Activated CD4-positive, alpha-beta memory T cell treated with anti-CD3 and anti-CD28 coated beads, Interleukin-2, amount 10 ng/mL, durations not matched to agents 7 days and 5 days (primary cell): ENCODE data around the gene RCBTB2. TPM values are rescaled to one million over a fixed set of nuclear protein-coding genes. Genes with fewer than 3 reads are reported as not detected.

Experiments used
- CTCF ChIA-PET: fragments of 350-600 bp; sonication (Branson Sonifier 250); formaldehyde crosslinking; loops from one replicate; lab custom pipeline; 2021; ENCODE audit warnings: antibody characterized with exemption, inconsistent platforms; lab: Charles Lee
- POLR2A ChIA-PET: fragments of 350-600 bp; sonication (Branson Sonifier 250); formaldehyde crosslinking; loops from one replicate; lab custom pipeline; 2021; ENCODE audit warnings: antibody characterized with exemption; lab: Charles Lee
- DNase-seq: peaks from one replicate; pipeline ENCODE4 v3.0.0-alpha.2; 2020
- H3K27ac Mint-ChIP-seq: one replicate; pipeline ENCODE4 v1.8.0; 2021; ENCODE audit warnings: mild to moderate bottlenecking, mixed read lengths
- H3K27me3 Mint-ChIP-seq: one replicate; pipeline ENCODE4 v1.8.0; 2021; ENCODE audit warnings: mixed read lengths
- H3K36me3 Mint-ChIP-seq: one replicate; pipeline ENCODE4 v1.8.0; 2021; ENCODE audit warnings: low read depth, mixed read lengths
- H3K4me1 Mint-ChIP-seq: one replicate; pipeline ENCODE4 v1.8.0; 2021; ENCODE audit warnings: mixed read lengths
- H3K4me3 Mint-ChIP-seq: one replicate; pipeline ENCODE4 v1.8.0; 2021; ENCODE audit warnings: mild to moderate bottlenecking, mixed read lengths
- H3K9me3 Mint-ChIP-seq: one replicate; pipeline ENCODE4 v1.8.0; 2021; ENCODE audit warnings: mixed read lengths
- total RNA-seq, 2 experiments: library from RNA; stranded (reverse); gene quantifications; one replicate each; pipeline ENCODE4 v1.2.3, GENCODE V29; 2021

Gene RCBTB2
- total RNA-seq, 2 experiments from 2014 or later = 35.6 TPM

- H3K4me3 Mint-ChIP-seq = peak overlapping the region; percentile 41
- H3K27ac Mint-ChIP-seq = peak overlapping the region; percentile 78
- DNase-seq = peak; percentile 36
- ChIA-PET POLR2A (interaction anchor here (0.7 to 6.5 kb wide), 33 partner anchors 8 to 687 kb away, joined by 3 to 134 read pairs (median 6); partner anchors contain the start of genes CYSLTR2, ITM2B, LPAR6 and NUDT15), CTCF (interaction anchor here (0.8 to 4.9 kb wide), 9 partner anchors 19 to 523 kb away, joined by 3 to 47 read pairs (median 5); partner anchors contain the start of gene RCBTB2)
- H3K36me3 Mint-ChIP-seq = peaks cover 49% of the 10 kb centered on the region
- H3K27me3 Mint-ChIP-seq = peaks cover 41% of the 10 kb centered on the region
- H3K9me3 Mint-ChIP-seq = peaks cover 26% of the 10 kb centered on the region
- peaks cover 62% of the 10 kb centered on the region for H3K4me1 Mint-ChIP-seq
Measured at GRCh38 chr13:48561466-48562235, 28.8 kb upstream of the RCBTB2 start.

DNA sequence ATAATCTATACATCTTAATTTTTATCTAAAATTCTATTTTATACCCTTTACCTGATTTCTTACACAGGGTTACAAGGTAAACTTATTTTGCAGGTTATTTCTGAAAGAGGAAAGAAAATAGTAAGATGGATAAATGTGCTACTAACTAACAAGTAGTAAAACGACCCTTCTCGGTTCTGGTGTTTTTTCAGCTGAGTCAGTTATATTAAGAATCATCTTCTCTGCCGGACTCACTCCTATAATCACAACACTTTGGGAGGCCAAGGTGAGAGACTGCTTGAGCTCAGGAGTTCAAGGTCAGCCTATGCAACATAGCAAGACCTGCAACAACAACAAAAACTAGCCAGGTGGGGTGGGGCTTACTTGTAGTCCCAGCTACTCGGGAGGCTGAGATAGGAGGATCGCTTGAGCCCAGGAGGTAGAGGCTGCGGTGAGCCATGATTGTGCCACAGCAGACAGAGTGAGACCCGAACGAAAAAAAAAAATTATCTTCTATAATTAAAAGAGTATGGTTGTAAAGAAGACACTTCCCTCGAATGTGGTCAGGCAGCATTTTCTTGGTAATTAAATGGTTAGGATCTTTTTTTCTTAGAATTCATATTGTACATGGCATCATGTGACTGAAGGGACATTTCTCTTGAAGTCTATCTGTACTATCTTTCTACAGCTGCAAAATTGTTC is 27.9 kb upstream of the RCBTB2 start:
- Mint-ChIP-seq H3K27ac (peak overlapping the region; percentile 78), H3K9me3 (peaks cover 31% of the 10 kb centered on the region), H3K27me3 (peaks cover 40% of the 10 kb centered on the region), H3K36me3 (peaks cover 54% of the 10 kb centered on the region), H3K4me1 (peaks cover 62% of the 10 kb centered on the region), H3K4me3 (peak overlapping the region; percentile 41)
- CTCF ChIA-PET = interaction anchor here (0.7 to 4.9 kb wide), 7 partner anchors 18 to 227 kb away, joined by 3 to 47 read pairs (median 12); partner anchors contain the start of gene RCBTB2
- DNase-seq = peak; percentile 35
- POLR2A ChIA-PET = interaction anchor here (0.7 to 6.5 kb wide), 22 partner anchors 8 to 524 kb away, joined by 3 to 134 read pairs (median 10); partner anchors contain the start of genes LPAR6, NUDT15, RB1 and RCBTB2

DNA sequence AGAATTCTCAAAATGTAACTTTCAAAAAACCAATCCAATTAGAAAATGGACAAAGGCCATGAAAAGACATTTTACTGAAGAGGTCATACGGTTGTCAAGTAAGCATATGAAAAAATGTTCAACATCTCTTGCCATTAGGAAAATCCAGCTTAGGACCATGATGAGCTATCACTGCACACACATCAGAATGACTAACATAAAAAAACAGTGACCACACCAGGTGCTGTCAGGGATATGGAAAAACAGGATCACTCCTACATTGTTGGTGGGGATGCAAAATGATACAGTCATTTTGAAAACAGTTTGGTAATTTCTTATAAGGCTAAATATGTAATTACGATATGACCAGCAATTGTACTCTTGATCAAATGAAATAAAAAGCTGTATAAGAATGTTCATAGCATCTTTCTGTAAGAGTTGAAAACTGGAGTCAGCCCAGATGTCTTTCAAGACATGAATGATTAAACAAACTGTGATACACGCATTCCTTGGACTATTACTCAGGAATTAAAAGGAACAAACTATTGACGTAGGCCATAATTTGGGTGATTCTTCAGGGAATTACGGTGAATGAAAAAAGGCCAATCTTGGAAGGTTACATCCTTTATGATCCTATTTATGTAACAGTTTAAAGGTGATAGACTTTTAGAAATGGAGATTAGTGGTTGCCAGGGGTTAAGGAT is 26.9 kb upstream of the RCBTB2 start:
- no peak overlapping the region for H3K27ac Mint-ChIP-seq
- H3K4me3 Mint-ChIP-seq = no peak overlapping the region
- peaks cover 35% of the 10 kb centered on the region for H3K9me3 Mint-ChIP-seq
- DNase-seq = no peak
- H3K36me3 Mint-ChIP-seq = peaks cover 51% of the 10 kb centered on the region
- ChIA-PET POLR2A (interaction anchor here (1.1 to 6.5 kb wide), 5 partner anchors 14 to 158 kb away, joined by 3 to 134 read pairs (median 77); partner anchors contain the start of gene RCBTB2), CTCF (interaction anchor here (3.3 kb wide), 1 partner anchor 64 kb away, joined by 15 read pairs; no protein-coding TSS in a partner anchor)
- peaks cover 59% of the 10 kb centered on the region for H3K4me1 Mint-ChIP-seq
- peaks cover 29% of the 10 kb centered on the region for H3K27me3 Mint-ChIP-seq

DNA sequence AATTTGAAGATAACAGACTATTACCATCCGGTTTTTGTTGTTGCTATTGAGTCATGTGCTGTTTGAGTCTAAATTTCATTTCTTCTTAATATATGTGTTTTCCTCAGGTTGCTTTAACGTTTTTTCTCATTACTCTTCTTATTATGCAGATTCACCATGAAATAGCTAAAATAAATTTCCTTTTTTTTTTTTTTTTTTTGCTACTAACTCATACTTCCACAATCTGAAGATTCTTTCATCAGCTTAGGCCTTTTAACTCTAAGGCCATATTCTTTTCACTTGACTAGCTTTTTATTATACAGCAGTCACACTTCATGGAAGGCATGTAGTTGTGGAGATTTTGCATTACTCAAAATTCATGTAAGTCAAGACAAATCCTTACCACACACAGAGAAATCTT is 23.9 kb upstream of the RCBTB2 start:
- peaks cover 57% of the 10 kb centered on the region for H3K36me3 Mint-ChIP-seq

GRCh38 chr13:48555441-48555840 is 22.6 kb upstream of the RCBTB2 start:
- CTCF ChIA-PET = interaction anchor here (1.0 kb wide), 1 partner anchor 25 kb away, joined by 5 read pairs; no protein-coding TSS in a partner anchor
- Mint-ChIP-seq H3K36me3 (peaks cover 62% of the 10 kb centered on the region), H3K27ac (no peak overlapping the region), H3K27me3 (peaks cover 24% of the 10 kb centered on the region), H3K9me3 (peaks cover 58% of the 10 kb centered on the region), H3K4me1 (peaks cover 21% of the 10 kb centered on the region), H3K4me3 (no peak overlapping the region)
- POLR2A ChIA-PET = no interaction called here
- DNase-seq = no peak

More for the DNA sequence above, 23.9 kb upstream of the RCBTB2 start:
- CTCF ChIA-PET = interaction anchor here (0.7 kb wide), 2 partner anchors 52 to 78 kb away, joined by 3 read pairs; no protein-coding TSS in a partner anchor
- no peak overlapping the region for H3K27ac Mint-ChIP-seq
- H3K4me3 Mint-ChIP-seq = no peak overlapping the region
- DNase-seq = no peak
- peaks cover 47% of the 10 kb centered on the region for H3K9me3 Mint-ChIP-seq
- POLR2A ChIA-PET = interaction anchor here (0.8 kb wide), 1 partner anchor 24 kb away, joined by 3 read pairs; no protein-coding TSS in a partner anchor
- peaks cover 23% of the 10 kb centered on the region for H3K27me3 Mint-ChIP-seq
- H3K4me1 Mint-ChIP-seq = peaks cover 32% of the 10 kb centered on the region

- no peak for DNase-seq
- H3K4me3 Mint-ChIP-seq = no peak overlapping the region
- H3K36me3 Mint-ChIP-seq = peaks cover 35% of the 10 kb centered on the region
- H3K27ac Mint-ChIP-seq = no peak overlapping the region
- peaks cover 44% of the 10 kb centered on the region for H3K9me3 Mint-ChIP-seq
- ChIA-PET CTCF (interaction anchor here (0.6 kb wide), 1 partner anchor 16 kb away, joined by 4 read pairs; no protein-coding TSS in a partner anchor), POLR2A (interaction anchor here (2.9 kb wide), 1 partner anchor 11 kb away, joined by 8 read pairs; no protein-coding TSS in a partner anchor)
- H3K27me3 Mint-ChIP-seq = peaks cover 6% of the 10 kb centered on the region
- H3K4me1 Mint-ChIP-seq = no peaks in the 10 kb centered on the region
Measured at GRCh38 chr13:48551329-48551728, 18.4 kb upstream of the RCBTB2 start.

DNA sequence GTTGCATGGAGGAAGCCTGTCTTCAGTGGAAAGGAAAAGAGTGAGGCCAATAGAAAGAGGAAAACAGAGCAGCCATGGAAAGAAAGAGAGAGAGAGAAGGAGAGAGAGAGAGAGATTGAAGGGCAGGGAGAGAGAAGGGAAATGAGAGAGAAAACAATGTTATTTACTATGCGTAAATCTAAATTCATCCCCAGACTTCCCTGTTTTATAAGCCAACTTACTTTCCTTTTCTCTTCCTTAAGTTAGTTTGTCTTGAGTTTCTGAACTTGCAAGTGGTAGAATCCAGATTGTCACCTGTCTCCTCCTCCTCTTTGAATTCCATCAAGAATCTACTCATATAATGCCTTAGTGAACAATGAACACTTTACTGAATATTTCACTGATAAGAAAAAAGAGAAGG is 16.8 kb upstream of the RCBTB2 start:
- CTCF ChIA-PET = no interaction called here

DNA sequence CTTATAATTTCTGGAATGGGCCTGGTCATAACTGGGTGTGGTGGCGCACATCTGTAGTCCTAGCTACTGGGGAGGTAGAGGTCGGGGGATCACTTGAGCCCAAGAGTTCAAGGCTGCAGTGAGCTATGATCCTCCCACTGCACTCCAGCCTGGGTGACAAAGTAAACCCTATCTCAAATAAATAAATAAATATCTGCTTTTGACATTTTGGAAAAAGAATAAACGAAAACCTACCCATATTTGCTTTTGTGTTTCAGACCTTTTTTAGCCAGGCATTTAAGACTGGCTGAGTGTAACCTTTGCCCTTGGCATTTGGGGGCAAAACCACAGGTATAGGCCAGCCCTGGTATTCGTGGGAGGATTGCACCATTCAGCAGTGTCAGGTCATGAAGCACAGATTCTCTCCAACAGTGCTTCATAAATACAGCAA is 14.8 kb upstream of the RCBTB2 start:
- CTCF ChIA-PET = no interaction called here
- POLR2A ChIA-PET = interaction anchor here (2.1 kb wide), 1 partner anchor 15 kb away, joined by 5 read pairs; the partner anchor contains the start of gene RCBTB2
- Mint-ChIP-seq H3K27ac (no peak overlapping the region), H3K36me3 (peaks cover 25% of the 10 kb centered on the region), H3K27me3 (peaks cover 8% of the 10 kb centered on the region), H3K4me1 (no peaks in the 10 kb centered on the region), H3K4me3 (no peak overlapping the region), H3K9me3 (peaks cover 32% of the 10 kb centered on the region)
- no peak for DNase-seq

More for the DNA sequence above, 16.8 kb upstream of the RCBTB2 start:
- Mint-ChIP-seq H3K4me1 (no peaks in the 10 kb centered on the region), H3K36me3 (peaks cover 28% of the 10 kb centered on the region), H3K4me3 (no peak overlapping the region), H3K27ac (no peak overlapping the region), H3K9me3 (peaks cover 38% of the 10 kb centered on the region), H3K27me3 (peaks cover 8% of the 10 kb centered on the region)
- POLR2A ChIA-PET = no interaction called here
- DNase-seq = no peak

DNA sequence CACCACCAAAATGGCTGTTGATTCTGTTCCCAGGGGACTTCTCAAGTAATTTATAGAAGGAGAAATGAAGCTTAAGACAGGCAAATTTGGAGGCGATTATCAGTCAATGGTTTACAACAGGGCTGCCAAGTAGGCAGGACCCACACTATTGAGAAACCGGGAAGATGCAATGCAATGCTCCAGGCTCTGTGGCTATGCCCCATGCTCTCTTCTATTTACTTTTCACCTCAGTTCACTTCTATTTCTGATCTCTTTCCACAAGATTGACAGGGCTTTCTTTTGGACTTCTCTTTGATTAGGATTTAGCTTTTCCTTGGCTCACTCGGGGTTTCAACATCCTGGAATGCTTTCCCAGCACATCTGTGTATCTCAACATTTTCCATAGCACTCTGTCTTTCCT is 12.7 kb upstream of the RCBTB2 start:
- no peaks in the 10 kb centered on the region for H3K4me1 Mint-ChIP-seq
- H3K4me3 Mint-ChIP-seq = no peak overlapping the region
- ChIA-PET POLR2A (interaction anchor here (0.6 to 1.7 kb wide), 4 partner anchors 10 to 15 kb away, joined by 3 to 10 read pairs (median 4); partner anchors contain the start of gene RCBTB2), CTCF (no interaction called here)
- H3K9me3 Mint-ChIP-seq = peaks cover 15% of the 10 kb centered on the region
- DNase-seq = no peak
- H3K36me3 Mint-ChIP-seq = peaks cover 16% of the 10 kb centered on the region
- peaks cover 8% of the 10 kb centered on the region for H3K27me3 Mint-ChIP-seq
- no peak overlapping the region for H3K27ac Mint-ChIP-seq

DNA sequence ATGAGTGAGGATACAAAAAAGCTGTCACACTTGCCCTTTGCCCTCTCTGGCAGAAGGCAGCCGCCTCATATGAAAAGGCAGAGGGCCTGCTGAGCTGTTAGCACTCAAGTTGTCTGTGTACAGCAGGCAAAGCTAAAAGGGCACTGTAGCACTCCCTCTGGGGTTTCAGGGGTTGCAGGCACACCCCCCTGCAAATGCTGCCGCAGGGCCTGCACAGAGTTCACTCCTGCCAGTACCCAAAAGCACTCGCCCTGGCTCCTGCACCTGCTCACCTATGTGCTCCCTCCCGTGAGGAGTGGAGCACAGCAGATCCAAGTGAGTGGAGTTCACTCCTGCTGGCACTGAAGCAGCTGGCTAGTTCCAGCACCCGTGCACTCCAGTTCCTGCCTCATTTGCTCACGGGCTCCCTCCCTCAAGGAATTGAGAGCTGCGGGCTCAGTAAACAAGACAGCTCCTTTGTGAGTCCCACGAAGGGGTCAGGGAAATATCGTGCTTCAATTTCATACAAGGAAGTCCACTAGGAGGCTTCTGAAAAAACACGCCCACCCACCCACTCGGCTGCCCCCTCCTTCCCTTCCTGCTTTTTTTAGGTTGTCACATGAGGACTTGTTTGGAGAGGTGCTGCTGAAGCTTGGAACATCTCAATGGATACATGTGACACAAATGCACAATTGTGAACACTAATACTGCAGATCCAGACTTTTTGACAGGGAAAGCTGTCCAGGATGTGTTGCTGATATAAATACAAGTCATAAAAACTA is 9.9 kb upstream of the RCBTB2 start:
- Mint-ChIP-seq H3K27ac (no peak overlapping the region), H3K36me3 (peaks cover 18% of the 10 kb centered on the region), H3K9me3 (peaks cover 3% of the 10 kb centered on the region), H3K4me1 (peaks cover 4% of the 10 kb centered on the region), H3K4me3 (no peak overlapping the region), H3K27me3 (peaks cover 2% of the 10 kb centered on the region)
- ChIA-PET POLR2A (interaction anchor here (0.8 to 3.2 kb wide), 4 partner anchors 10 to 58 kb away, joined by 3 to 16 read pairs (median 4); partner anchors contain the start of gene RCBTB2), CTCF (interaction anchor here (1.0 to 1.5 kb wide), 3 partner anchors 9 to 38 kb away, joined by 3 to 10 read pairs (median 4); no protein-coding TSS in a partner anchor)
- no peak for DNase-seq

DNA sequence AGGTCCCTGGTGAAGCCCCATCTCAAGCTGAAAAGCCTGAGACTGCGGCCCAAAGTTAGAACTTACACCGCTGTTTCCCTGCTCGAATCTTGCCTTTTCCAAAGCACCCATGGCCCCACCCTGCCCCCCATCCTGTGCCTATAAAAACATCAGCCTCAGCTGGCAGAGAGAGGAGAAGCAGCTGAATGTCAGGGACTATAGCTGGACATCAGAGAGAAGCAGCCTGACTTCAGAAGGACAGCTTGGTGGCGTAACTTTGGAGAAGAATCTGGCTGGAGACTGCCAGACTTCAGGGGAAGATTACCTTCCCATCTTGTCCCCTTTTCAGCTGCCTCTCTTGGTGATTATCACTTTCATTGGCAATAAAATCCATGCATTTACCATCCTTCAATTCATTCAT is 9.3 kb upstream of the RCBTB2 start:
- peaks cover 3% of the 10 kb centered on the region for H3K9me3 Mint-ChIP-seq
- H3K27me3 Mint-ChIP-seq = peaks cover 2% of the 10 kb centered on the region
- ChIA-PET CTCF (interaction anchor here (1.0 to 1.5 kb wide), 3 partner anchors 8 to 38 kb away, joined by 3 to 10 read pairs (median 4); no protein-coding TSS in a partner anchor), POLR2A (interaction anchor here (1.3 to 3.2 kb wide), 3 partner anchors 9 to 57 kb away, joined by 3 to 16 read pairs (median 5); partner anchors contain the start of gene RCBTB2)
- H3K4me3 Mint-ChIP-seq = no peak overlapping the region
- DNase-seq = no peak
- H3K36me3 Mint-ChIP-seq = peaks cover 22% of the 10 kb centered on the region
- H3K4me1 Mint-ChIP-seq = peaks cover 4% of the 10 kb centered on the region
- H3K27ac Mint-ChIP-seq = no peak overlapping the region
